GM18505 (cell line): Measurements from ENCODE around the gene SHISAL1.

Source experiments
- ATAC-seq: cut with Tn5 transposase; IDR thresholded peaks from one replicate; pipeline ENCODE4 v1.9.1; 2021; ENCODE audit not compliant: unreplicated experiment
- POLR2A ChIP-seq: IDR thresholded peaks from 4 replicates; pipeline ENCODE4 v1.6.1; 2011; ENCODE audit warnings: borderline replicate concordance; ENCODE audit not compliant: insufficient read depth, insufficient read length; ENCODE audit errors: extremely low read depth

The SHISAL1 gene

GRCh38 chr22:44266796-44267760 is 45.7 kb downstream of the SHISAL1 start:
- TF ChIP-seq POLR2A = no peak
- no peak for ATAC-seq

- ATAC-seq = no peak
- TF ChIP-seq POLR2A = no peak
These were observed 49.2 kb downstream of the SHISAL1 start for GRCh38 chr22:44263547-44263946.

- no peak for TF ChIP-seq POLR2A
- ATAC-seq = no peak
These were observed 50.7 kb downstream of the SHISAL1 start for GRCh38 chr22:44261861-44262595.

- no peak for TF ChIP-seq POLR2A
These were observed 51.4 kb downstream of the SHISAL1 start for GRCh38 chr22:44261164-44261860.

GRCh38 chr22:44260216-44261035 is 52.3 kb downstream of the SHISAL1 start:
- ATAC-seq = no peak

More at GRCh38 chr22:44261164-44261860, 51.4 kb downstream of the SHISAL1 start:
- no peak for ATAC-seq

GRCh38 chr22:44259366-44260215 is 53.2 kb downstream of the SHISAL1 start:
- TF ChIP-seq POLR2A = no peak
- no peak for ATAC-seq

More at GRCh38 chr22:44260216-44261035, 52.3 kb downstream of the SHISAL1 start:
- no peak for TF ChIP-seq POLR2A

- no peak for ATAC-seq
- no peak for TF ChIP-seq POLR2A
These were observed 55.9 kb downstream of the SHISAL1 start for GRCh38 chr22:44256556-44257485.

GRCh38 chr22:44256085-44256484 is 56.7 kb downstream of the SHISAL1 start:
- no peak for TF ChIP-seq POLR2A
- ATAC-seq = no peak

GRCh38 chr22:44254811-44255210 is 57.9 kb downstream of the SHISAL1 start:
- no peak for ATAC-seq
- no peak for TF ChIP-seq POLR2A

- ATAC-seq = no peak
- TF ChIP-seq POLR2A = no peak
These were observed 63.2 kb downstream of the SHISAL1 start for GRCh38 chr22:44249376-44250147.
